SJSA1 (cell line): Measurements from ENCODE around the gene UVSSA. TPM values are rescaled to one million over a fixed set of nuclear protein-coding genes. Genes with fewer than 3 reads are reported as not detected.

Experiments used
- DNase-seq, 2 experiments: peaks; one replicate each; pipeline ENCODE4 v3.0.0-alpha.2; 2015 to 2020; ENCODE audit warnings: low spot score in 2 of 2, low read depth in 1 of 2
- H3K27ac ChIP-seq: fragments of 250-450 bp; sonication (Bioruptor Pico); 2 replicates; pipeline ENCODE4 v1.5.1; 2020; ENCODE audit warnings: mild to moderate bottlenecking, moderate library complexity
- H3K27me3 ChIP-seq: fragments of 250-450 bp; sonication (Bioruptor Pico); replicated peaks from 2 replicates; pipeline ENCODE4 v1.5.1; 2020; ENCODE audit warnings: mild to moderate bottlenecking, moderate library complexity
- H3K36me3 ChIP-seq: fragments of 250-450 bp; sonication (Bioruptor Pico); 2 replicates; pipeline ENCODE4 v1.5.1; 2020; ENCODE audit warnings: mild to moderate bottlenecking
- H3K4me1 ChIP-seq: fragments of 250-450 bp; sonication (Bioruptor Pico); replicated peaks from 2 replicates; pipeline ENCODE4 v1.6.1; 2021; ENCODE audit warnings: mild to moderate bottlenecking
- H3K4me3 ChIP-seq: fragments of 250-450 bp; sonication (Bioruptor Pico); 2 replicates; pipeline ENCODE4 v1.5.1; 2020; ENCODE audit warnings: mild to moderate bottlenecking
- H3K9me3 ChIP-seq: fragments of 250-450 bp; sonication (Bioruptor Pico); replicated peaks from 2 replicates; pipeline ENCODE4 v1.5.1; 2020; ENCODE audit warnings: mild to moderate bottlenecking
- total RNA-seq: library from RNA; depleted of rRNA; stranded (reverse); fragments of >200 nt; shearing (Covaris generic); gene quantifications from 2 replicates; pipeline ENCODE4 v1.2.3, GENCODE V29; 2014

Gene UVSSA
- total RNA-seq, 1 experiment from 2014 or later, result 2.5 TPM

GRCh38 chr4:1374706-1375045 lies 27.7 kb downstream of the UVSSA start:
- no peak overlapping the region for H3K4me3 ChIP-seq
- no peaks in the 10 kb centered on the region; the same call in 1 of the 2 replicates for H3K36me3 ChIP-seq
- H3K27ac ChIP-seq, result no peak overlapping the region
- H3K4me1 ChIP-seq, result no peaks in the 10 kb centered on the region
- DNase-seq, result no peak
- H3K27me3 ChIP-seq, result no peaks in the 10 kb centered on the region
- no peaks in the 10 kb centered on the region for H3K9me3 ChIP-seq

- Histone ChIP-seq H3K9me3 (no peaks in the 10 kb centered on the region), H3K4me1 (no peaks in the 10 kb centered on the region), H3K36me3 (no peaks in the 10 kb centered on the region; the same call in 1 of the 2 replicates), H3K4me3 (no peak overlapping the region), H3K27ac (no peak overlapping the region), H3K27me3 (no peaks in the 10 kb centered on the region)
- no peak for DNase-seq
Observed at GRCh38 chr4:1375051-1375721, 28.2 kb downstream of the UVSSA start.

- Histone ChIP-seq H3K9me3 (no peaks in the 10 kb centered on the region), H3K27ac (no peak overlapping the region), H3K36me3 (no peaks in the 10 kb centered on the region; the same call in 1 of the 2 replicates), H3K4me3 (no peak overlapping the region), H3K27me3 (no peaks in the 10 kb centered on the region), H3K4me1 (no peaks in the 10 kb centered on the region)
- DNase-seq, result no peak
Observed at GRCh38 chr4:1375761-1376322, 28.8 kb downstream of the UVSSA start.

GRCh38 chr4:1376391-1376840 lies 29.4 kb downstream of the UVSSA start:
- DNase-seq, result no peak
- Histone ChIP-seq H3K4me3 (no peak overlapping the region), H3K27ac (no peak overlapping the region), H3K4me1 (no peaks in the 10 kb centered on the region), H3K36me3 (no peaks in the 10 kb centered on the region; the same call in 1 of the 2 replicates), H3K9me3 (no peaks in the 10 kb centered on the region), H3K27me3 (no peaks in the 10 kb centered on the region)

GRCh38 chr4:1376841-1377605 lies 30.0 kb downstream of the UVSSA start:
- no peak overlapping the region for H3K4me3 ChIP-seq
- H3K36me3 ChIP-seq, result no peaks in the 10 kb centered on the region; the same call in 1 of the 2 replicates
- DNase-seq, result no peak
- no peaks in the 10 kb centered on the region for H3K27me3 ChIP-seq
- no peak overlapping the region for H3K27ac ChIP-seq
- H3K4me1 ChIP-seq, result no peaks in the 10 kb centered on the region
- no peaks in the 10 kb centered on the region for H3K9me3 ChIP-seq

GRCh38 chr4:1377606-1378261 lies 30.7 kb downstream of the UVSSA start:
- Histone ChIP-seq H3K4me1 (no peaks in the 10 kb centered on the region), H3K27me3 (no peaks in the 10 kb centered on the region), H3K27ac (no peak overlapping the region), H3K9me3 (no peaks in the 10 kb centered on the region), H3K36me3 (no peaks in the 10 kb centered on the region; the same call in 1 of the 2 replicates), H3K4me3 (no peak overlapping the region)
- DNase-seq, result no peak

GRCh38 chr4:1378559-1379231 lies 31.7 kb downstream of the UVSSA start:
- Histone ChIP-seq H3K4me1 (no peaks in the 10 kb centered on the region), H3K4me3 (no peak overlapping the region), H3K9me3 (no peaks in the 10 kb centered on the region), H3K27me3 (no peaks in the 10 kb centered on the region), H3K36me3 (no peaks in the 10 kb centered on the region; the same call in 1 of the 2 replicates), H3K27ac (no peak overlapping the region)
- DNase-seq, result no peak

- H3K4me1 ChIP-seq, result no peaks in the 10 kb centered on the region
- no peaks in the 10 kb centered on the region for H3K27me3 ChIP-seq
Observed at GRCh38 chr4:1379351-1379781, 32.4 kb downstream of the UVSSA start.

GRCh38 chr4:1379801-1380331 lies 32.9 kb downstream of the UVSSA start:
- no peak overlapping the region for H3K4me3 ChIP-seq

More at GRCh38 chr4:1379351-1379781, 32.4 kb downstream of the UVSSA start:
- Histone ChIP-seq H3K4me3 (no peak overlapping the region), H3K27ac (no peak overlapping the region), H3K9me3 (no peaks in the 10 kb centered on the region), H3K36me3 (no peaks in the 10 kb centered on the region; the same call in 1 of the 2 replicates)
- no peak for DNase-seq

GRCh38 chr4:1380368-1381151 lies 33.6 kb downstream of the UVSSA start:
- Histone ChIP-seq H3K27me3 (no peaks in the 10 kb centered on the region), H3K4me3 (no peak overlapping the region), H3K4me1 (no peaks in the 10 kb centered on the region), H3K36me3 (no peaks in the 10 kb centered on the region; the same call in 1 of the 2 replicates), H3K9me3 (no peaks in the 10 kb centered on the region), H3K27ac (no peak overlapping the region)
- DNase-seq, result no peak

More at GRCh38 chr4:1379801-1380331, 32.9 kb downstream of the UVSSA start:
- no peaks in the 10 kb centered on the region; the same call in 1 of the 2 replicates for H3K36me3 ChIP-seq
- H3K27ac ChIP-seq, result no peak overlapping the region
- H3K9me3 ChIP-seq, result no peaks in the 10 kb centered on the region
- H3K4me1 ChIP-seq, result no peaks in the 10 kb centered on the region
- DNase-seq, result no peak
- H3K27me3 ChIP-seq, result no peaks in the 10 kb centered on the region

GRCh38 chr4:1381181-1381621 lies 34.2 kb downstream of the UVSSA start:
- no peaks in the 10 kb centered on the region for H3K4me1 ChIP-seq
- no peaks in the 10 kb centered on the region for H3K9me3 ChIP-seq
- H3K27ac ChIP-seq, result no peak overlapping the region
- H3K4me3 ChIP-seq, result no peak overlapping the region
- H3K36me3 ChIP-seq, result no peaks in the 10 kb centered on the region
- no peak for DNase-seq
- H3K27me3 ChIP-seq, result no peaks in the 10 kb centered on the region

- Histone ChIP-seq H3K36me3 (no peaks in the 10 kb centered on the region), H3K9me3 (no peaks in the 10 kb centered on the region), H3K27ac (no peak overlapping the region), H3K4me3 (no peak overlapping the region), H3K27me3 (no peaks in the 10 kb centered on the region), H3K4me1 (no peaks in the 10 kb centered on the region)
- no peak for DNase-seq
Observed at GRCh38 chr4:1381944-1382541, 35.0 kb downstream of the UVSSA start.
